PC-9 (cell line): ENCODE results near the gene SYT7.

Experiments used
- CTCF ChIP-seq: fragments of 200-600 bp; sonication (generic); conservative IDR thresholded peaks from 2 replicates; pipeline ENCODE4 v1.6.1; 2017; ENCODE audit warnings: mixed run types, antibody characterized with exemption, mild to moderate bottlenecking, moderate library complexity
- EZH2 ChIP-seq: fragments of 200-600 bp; sonication (generic); IDR thresholded peaks from 2 replicates; pipeline ENCODE4 v1.8.0; 2017; ENCODE audit warnings: antibody characterized with exemption, low read depth

- TF ChIP-seq CTCF = no peak
- TF ChIP-seq EZH2 = no peak
Observed at GRCh38 chr11:61503135-61503770, 77.6 kb downstream of the SYT7 start.
